Activated naive CD8-positive, alpha-beta T cell (primary cell): ENCODE measurements around the gene MT1G.
A peak's percentile ranks its signal among the peaks of the same experiment; 100 is the strongest.
"Not testable (repeated sequence)": the region's sequence is repeated elsewhere in the genome, so short reads cannot be mapped to it uniquely, and the experiment has no call there.

Source experiments
- H3K27ac Mint-ChIP-seq: one replicate; pipeline ENCODE4 v1.8.0; 2021; ENCODE audit warnings: mixed read lengths
- H3K27me3 Mint-ChIP-seq: one replicate; pipeline ENCODE4 v1.8.0; 2021; ENCODE audit warnings: mixed read lengths
- H3K36me3 Mint-ChIP-seq: one replicate; pipeline ENCODE4 v1.8.0; 2021; ENCODE audit warnings: mixed read lengths
- H3K4me1 Mint-ChIP-seq: one replicate; pipeline ENCODE4 v1.8.0; 2021; ENCODE audit warnings: low read depth, mixed read lengths
- H3K4me3 Mint-ChIP-seq: one replicate; pipeline ENCODE4 v1.8.0; 2021; ENCODE audit warnings: mild to moderate bottlenecking, mixed read lengths
- H3K9me3 Mint-ChIP-seq: one replicate; pipeline ENCODE4 v1.8.0; 2021; ENCODE audit warnings: low read depth, mixed read lengths

The MT1G gene

DNA sequence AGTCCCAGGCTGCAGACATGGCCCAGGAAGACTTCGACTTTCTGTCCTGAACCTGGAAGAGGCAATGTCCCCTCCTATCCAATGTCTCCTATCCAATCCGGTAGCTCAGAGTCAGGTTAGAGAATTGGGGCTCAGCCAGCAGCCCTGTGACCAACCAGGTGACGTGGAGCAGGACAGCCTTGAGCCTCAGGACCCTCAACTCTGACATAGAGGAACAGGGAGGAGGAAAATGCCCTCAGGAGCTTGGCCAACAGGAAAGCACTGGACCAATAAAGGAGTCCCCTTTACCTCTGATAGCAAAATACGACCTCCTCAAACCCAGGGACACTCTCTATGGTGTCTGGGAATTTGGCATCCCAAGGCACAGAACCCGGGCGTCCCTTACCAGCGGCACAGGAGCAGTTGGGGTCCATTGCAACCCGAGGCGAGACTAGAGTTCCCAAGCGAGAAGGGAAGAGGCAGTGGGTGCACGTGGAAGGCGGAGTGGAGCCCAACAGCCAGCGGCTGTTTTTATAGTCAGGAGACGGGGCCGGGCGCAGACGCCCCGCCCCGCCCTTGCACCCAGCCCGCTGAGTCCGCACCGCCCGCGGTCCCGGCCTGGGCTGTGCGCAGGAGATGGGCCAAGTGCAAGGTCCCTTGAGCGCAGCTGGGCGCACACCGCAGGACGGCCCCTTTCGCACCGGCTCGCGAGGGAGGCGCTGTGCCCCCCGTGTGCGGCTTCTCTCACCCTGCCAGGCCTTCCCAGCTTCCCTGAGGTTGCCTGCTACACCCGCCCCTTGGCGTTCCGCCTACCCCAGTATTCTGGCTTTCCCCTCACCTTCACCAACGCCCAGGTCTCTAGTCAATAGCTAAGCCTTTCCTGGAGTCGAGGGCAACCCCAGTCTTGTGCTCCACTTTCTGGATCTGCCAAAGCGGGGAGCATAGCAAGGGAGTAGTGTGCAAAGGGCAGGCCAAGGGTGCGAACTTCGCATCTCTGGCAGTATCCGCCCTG is at the start of gene MT1G:
Gene MT1G (minus strand): TSS at position 485 of the 991 bp plus-strand sequence. CDS start 72 bp downstream, at position 413.
- peaks cover 12% of the 10 kb centered on the region for H3K36me3 Mint-ChIP-seq
- H3K4me3 Mint-ChIP-seq: peak within 1 kb of the TSS; percentile 63
- H3K9me3 Mint-ChIP-seq: no peaks in the 10 kb centered on the region
- H3K4me1 Mint-ChIP-seq: peaks cover 24% of the 10 kb centered on the region
- H3K27me3 Mint-ChIP-seq: peaks cover 23% of the 10 kb centered on the region
- no peak within 1 kb of the TSS for H3K27ac Mint-ChIP-seq

GRCh38 chr16:56717532-56717931 is 49.7 kb upstream of the MT1G start:
- H3K27me3 Mint-ChIP-seq, H3K27ac Mint-ChIP-seq, H3K9me3 Mint-ChIP-seq, H3K4me3 Mint-ChIP-seq, H3K36me3 Mint-ChIP-seq, H3K4me1 Mint-ChIP-seq: not testable (repeated sequence)

DNA sequence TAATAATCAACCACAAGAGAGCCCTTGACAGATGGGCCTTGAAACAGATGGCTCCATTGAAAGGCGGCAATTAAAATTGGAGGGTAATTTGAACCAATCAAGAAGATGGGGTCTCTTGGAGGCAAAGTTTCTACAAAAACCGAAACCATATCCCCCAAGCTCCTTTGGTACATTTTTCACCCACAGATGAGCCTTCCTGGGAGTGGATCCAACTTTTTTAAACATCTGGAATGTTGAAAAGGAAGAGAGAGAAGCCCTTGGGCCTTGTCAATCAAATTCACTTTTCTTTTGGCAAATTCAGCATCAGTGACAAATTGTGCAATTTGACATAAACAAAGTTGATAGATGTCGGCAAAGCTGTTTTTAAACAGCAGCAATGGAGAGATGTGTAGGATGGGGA is 48.9 kb upstream of the MT1G start:
- Mint-ChIP-seq H3K36me3 (peaks cover under 1% of the 10 kb centered on the region), H3K9me3 (no peaks in the 10 kb centered on the region), H3K27me3 (no peaks in the 10 kb centered on the region), H3K27ac (no peak overlapping the region), H3K4me3 (no peak overlapping the region), H3K4me1 (peaks cover 5% of the 10 kb centered on the region)

- Mint-ChIP-seq H3K9me3 (no peaks in the 10 kb centered on the region), H3K4me1 (peaks cover 18% of the 10 kb centered on the region), H3K4me3 (no peak overlapping the region), H3K27me3 (no peaks in the 10 kb centered on the region), H3K27ac (no peak overlapping the region), H3K36me3 (peaks cover 5% of the 10 kb centered on the region)
Observed at GRCh38 chr16:56715126-56715525, 47.3 kb upstream of the MT1G start.

DNA sequence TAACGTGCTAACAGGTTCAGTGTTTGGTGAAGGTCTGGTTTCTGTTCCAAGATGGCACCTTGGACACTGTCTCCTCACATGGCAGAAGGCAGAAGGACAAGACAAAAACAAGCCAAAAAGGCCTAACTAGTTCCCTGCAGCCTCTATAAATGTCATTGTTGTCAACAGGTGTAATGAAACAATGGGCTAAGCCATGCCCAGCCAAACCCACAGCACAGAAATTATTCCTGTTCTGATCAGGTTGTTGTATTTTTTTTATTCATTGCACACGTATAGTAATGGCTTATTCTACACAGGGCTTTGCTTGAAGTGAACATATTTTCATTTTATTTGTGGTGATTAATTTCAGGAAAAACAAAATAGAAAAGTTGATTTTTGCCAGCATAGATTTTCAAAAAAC is 45.9 kb upstream of the MT1G start:
- Mint-ChIP-seq H3K9me3 (no peaks in the 10 kb centered on the region), H3K4me3 (no peak overlapping the region), H3K27ac (no peak overlapping the region), H3K27me3 (no peaks in the 10 kb centered on the region), H3K36me3 (peaks cover 5% of the 10 kb centered on the region), H3K4me1 (peaks cover 32% of the 10 kb centered on the region)

GRCh38 chr16:56711862-56712261 is 44.0 kb upstream of the MT1G start:
- no peak overlapping the region for H3K4me3 Mint-ChIP-seq
- H3K36me3 Mint-ChIP-seq: peaks cover 5% of the 10 kb centered on the region

DNA sequence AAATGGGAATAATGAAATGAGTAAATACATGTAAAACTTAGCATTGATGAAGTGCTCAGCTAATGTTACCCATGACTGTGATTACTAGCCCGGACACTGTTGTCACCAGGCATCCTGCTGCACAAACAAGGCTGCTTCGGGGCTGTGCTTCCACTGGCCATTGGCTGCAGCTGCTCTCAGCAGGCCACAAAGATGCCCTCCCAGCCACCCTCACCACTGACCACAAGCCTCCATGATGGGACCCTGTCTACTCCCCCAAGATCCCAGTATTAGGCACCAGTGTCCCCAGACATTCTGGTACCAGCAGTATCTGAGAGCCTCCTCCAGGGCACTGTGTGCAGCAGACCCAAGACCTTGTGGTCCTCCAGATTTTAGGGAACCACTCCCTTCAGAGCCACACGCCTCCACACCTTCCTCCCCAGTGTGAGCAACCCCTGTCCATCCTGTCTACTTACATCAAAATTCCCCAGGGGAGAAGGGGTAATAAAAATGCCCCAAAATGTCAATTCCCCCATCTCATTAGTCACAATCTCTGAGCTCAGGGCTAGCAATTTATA is 42.4 kb upstream of the MT1G start:
- no peaks in the 10 kb centered on the region for H3K27me3 Mint-ChIP-seq
- H3K36me3 Mint-ChIP-seq: peaks cover 5% of the 10 kb centered on the region
- peak overlapping the region; percentile 85 for H3K4me3 Mint-ChIP-seq
- peak overlapping the region; percentile 94 for H3K27ac Mint-ChIP-seq
- peaks cover 49% of the 10 kb centered on the region for H3K4me1 Mint-ChIP-seq
- no peaks in the 10 kb centered on the region for H3K9me3 Mint-ChIP-seq

More at GRCh38 chr16:56711862-56712261, 44.0 kb upstream of the MT1G start:
- no peaks in the 10 kb centered on the region for H3K27me3 Mint-ChIP-seq
- H3K27ac Mint-ChIP-seq: peak overlapping the region; percentile 30
- peaks cover 44% of the 10 kb centered on the region for H3K4me1 Mint-ChIP-seq
- no peaks in the 10 kb centered on the region for H3K9me3 Mint-ChIP-seq

DNA sequence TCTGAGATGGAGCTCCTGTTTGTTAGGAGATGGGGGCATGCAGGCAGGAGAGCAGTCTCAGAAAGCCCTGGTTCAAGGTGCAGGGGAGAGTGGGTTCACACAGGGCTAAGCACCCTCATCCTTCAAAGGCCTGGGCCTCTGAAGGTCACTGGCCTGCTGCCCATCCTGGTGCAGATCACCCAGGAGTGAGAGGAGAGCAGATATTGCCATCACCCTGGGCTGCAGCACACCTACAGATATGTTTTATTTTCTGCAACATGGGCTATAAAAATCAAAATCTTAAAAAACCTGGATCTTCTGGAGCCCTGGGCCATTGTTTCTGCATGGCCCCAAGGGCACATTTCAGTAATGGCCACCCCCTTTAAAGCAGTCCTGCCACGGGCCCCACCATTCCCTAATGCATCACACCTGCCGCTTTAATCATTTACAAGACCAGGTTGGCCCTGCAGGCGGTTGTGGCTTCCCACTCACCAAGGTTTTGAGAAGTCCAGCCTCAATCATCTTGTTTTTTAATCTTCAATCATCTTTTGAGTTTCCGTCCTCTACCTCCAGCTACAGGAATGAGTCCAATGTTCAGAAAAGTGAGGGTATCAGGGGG is 41.7 kb upstream of the MT1G start:
- Mint-ChIP-seq H3K36me3 (peaks cover 5% of the 10 kb centered on the region), H3K4me3 (peak overlapping the region; percentile 85), H3K27ac (peak overlapping the region; percentile 94), H3K4me1 (peaks cover 49% of the 10 kb centered on the region), H3K9me3 (no peaks in the 10 kb centered on the region), H3K27me3 (no peaks in the 10 kb centered on the region)

GRCh38 chr16:56708525-56709442 is 40.9 kb upstream of the MT1G start:
- Mint-ChIP-seq H3K36me3 (peaks cover 5% of the 10 kb centered on the region), H3K4me3 (peak overlapping the region; percentile 85), H3K4me1 (peaks cover 49% of the 10 kb centered on the region), H3K9me3 (no peaks in the 10 kb centered on the region), H3K27ac (peak overlapping the region; percentile 94), H3K27me3 (no peaks in the 10 kb centered on the region)

- no peaks in the 10 kb centered on the region for H3K9me3 Mint-ChIP-seq
- H3K4me3 Mint-ChIP-seq: no peak overlapping the region
- no peaks in the 10 kb centered on the region for H3K27me3 Mint-ChIP-seq
- H3K27ac Mint-ChIP-seq: no peak overlapping the region
- H3K36me3 Mint-ChIP-seq: no peaks in the 10 kb centered on the region
- peaks cover 19% of the 10 kb centered on the region for H3K4me1 Mint-ChIP-seq
Observed at GRCh38 chr16:56702836-56703235, 35.0 kb upstream of the MT1G start.

DNA sequence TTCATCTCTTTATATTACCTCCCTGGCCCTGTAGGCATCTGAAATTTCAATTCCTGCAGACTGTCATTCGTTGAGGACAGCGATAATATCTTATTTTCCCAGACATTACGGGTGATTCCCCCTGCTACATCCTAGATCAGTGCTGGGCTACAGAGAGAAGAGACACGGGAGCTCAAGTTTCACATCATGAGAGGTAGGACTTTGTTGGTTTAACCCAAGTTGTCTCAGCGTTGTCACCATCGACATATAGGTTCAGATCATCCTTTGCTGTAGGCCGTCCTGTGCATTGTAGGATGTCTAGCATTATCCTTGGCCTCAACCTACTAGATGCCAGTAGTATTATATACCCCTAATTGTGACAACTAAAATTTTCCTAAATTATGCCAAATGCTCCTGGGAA is 33.7 kb upstream of the MT1G start:
- H3K4me3 Mint-ChIP-seq: no peak overlapping the region
- no peak overlapping the region for H3K27ac Mint-ChIP-seq
- no peaks in the 10 kb centered on the region for H3K36me3 Mint-ChIP-seq
- H3K4me1 Mint-ChIP-seq: peaks cover 14% of the 10 kb centered on the region
- no peaks in the 10 kb centered on the region for H3K9me3 Mint-ChIP-seq
- H3K27me3 Mint-ChIP-seq: no peaks in the 10 kb centered on the region

DNA sequence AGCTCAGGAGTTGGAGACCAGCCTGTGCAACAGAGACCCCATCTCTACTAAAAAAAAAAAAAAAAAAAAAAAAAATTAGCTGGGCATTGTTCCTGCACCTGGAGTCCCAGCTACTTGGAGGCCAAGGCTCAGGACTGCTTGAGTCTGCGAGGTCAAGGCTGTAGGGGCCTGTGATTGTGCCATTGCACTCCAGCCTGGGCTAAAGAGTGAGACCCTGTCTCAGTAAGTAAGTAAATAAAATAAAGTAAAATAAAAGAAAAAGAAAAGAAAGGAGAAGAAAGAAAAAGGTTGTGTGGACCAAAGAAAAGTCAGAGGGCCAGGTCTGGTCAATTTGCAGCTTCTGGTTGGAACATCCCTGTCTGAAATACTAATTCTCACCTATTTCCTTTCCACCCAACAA is 32.8 kb upstream of the MT1G start:
- no peaks in the 10 kb centered on the region for H3K27me3 Mint-ChIP-seq
- H3K4me1 Mint-ChIP-seq: peaks cover 14% of the 10 kb centered on the region
- no peak overlapping the region for H3K4me3 Mint-ChIP-seq
- H3K36me3 Mint-ChIP-seq: no peaks in the 10 kb centered on the region
- H3K27ac Mint-ChIP-seq: no peak overlapping the region
- no peaks in the 10 kb centered on the region for H3K9me3 Mint-ChIP-seq

- peaks cover 10% of the 10 kb centered on the region for H3K4me1 Mint-ChIP-seq
- no peak overlapping the region for H3K4me3 Mint-ChIP-seq
- H3K27ac Mint-ChIP-seq: no peak overlapping the region
- no peaks in the 10 kb centered on the region for H3K9me3 Mint-ChIP-seq
- no peaks in the 10 kb centered on the region for H3K27me3 Mint-ChIP-seq
- H3K36me3 Mint-ChIP-seq: no peaks in the 10 kb centered on the region
Observed at GRCh38 chr16:56700195-56700594, 32.3 kb upstream of the MT1G start.

DNA sequence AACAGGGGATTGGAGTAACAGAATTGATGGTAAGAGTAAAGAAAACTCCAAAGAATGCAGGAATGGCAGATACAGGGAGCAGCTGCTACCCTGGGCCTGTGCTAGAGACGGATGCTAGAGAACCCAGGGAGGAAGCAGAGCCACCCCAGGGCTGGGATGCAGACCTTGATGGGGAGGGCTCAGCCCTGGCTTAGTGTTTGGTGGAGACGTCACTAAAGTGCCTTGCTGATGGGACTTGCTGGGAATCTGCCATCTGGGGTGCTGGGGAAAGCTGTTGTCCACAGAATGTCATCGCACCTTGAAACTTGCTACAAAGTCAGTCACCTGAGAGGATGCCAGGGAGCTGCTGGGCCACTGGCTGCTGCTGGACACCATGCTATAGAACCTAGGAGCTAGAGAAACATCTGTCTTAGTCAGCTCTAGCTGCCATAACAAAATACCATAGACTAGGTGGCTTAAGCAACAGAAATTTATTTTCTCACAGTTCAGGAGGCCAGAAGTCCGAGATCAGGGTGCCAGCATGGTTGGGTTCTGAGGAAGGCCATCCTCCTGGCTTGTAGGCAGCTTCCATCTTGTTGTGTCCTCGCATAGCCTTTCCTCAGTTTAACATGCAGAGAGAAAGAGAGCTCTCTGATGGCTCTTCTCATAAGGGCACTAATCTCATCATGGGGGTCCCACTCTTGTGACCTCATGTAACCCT is 29.7 kb upstream of the MT1G start:
- Mint-ChIP-seq H3K4me1 (peaks cover 10% of the 10 kb centered on the region), H3K27me3 (no peaks in the 10 kb centered on the region), H3K27ac (no peak overlapping the region), H3K36me3 (no peaks in the 10 kb centered on the region), H3K9me3 (no peaks in the 10 kb centered on the region), H3K4me3 (no peak overlapping the region)
